HTERT RPE-1 (cell line): ENCODE results near the gene WDFY3.

Source experiments
- in situ Hi-C: fragments of 300-500 bp; cut with MboI; formaldehyde crosslinking; loops from 4 replicates; pipeline ENCODE4 v1.14.3; 2020; ENCODE audit warnings: low sequenced_read_pairs

The WDFY3 gene, protein sequence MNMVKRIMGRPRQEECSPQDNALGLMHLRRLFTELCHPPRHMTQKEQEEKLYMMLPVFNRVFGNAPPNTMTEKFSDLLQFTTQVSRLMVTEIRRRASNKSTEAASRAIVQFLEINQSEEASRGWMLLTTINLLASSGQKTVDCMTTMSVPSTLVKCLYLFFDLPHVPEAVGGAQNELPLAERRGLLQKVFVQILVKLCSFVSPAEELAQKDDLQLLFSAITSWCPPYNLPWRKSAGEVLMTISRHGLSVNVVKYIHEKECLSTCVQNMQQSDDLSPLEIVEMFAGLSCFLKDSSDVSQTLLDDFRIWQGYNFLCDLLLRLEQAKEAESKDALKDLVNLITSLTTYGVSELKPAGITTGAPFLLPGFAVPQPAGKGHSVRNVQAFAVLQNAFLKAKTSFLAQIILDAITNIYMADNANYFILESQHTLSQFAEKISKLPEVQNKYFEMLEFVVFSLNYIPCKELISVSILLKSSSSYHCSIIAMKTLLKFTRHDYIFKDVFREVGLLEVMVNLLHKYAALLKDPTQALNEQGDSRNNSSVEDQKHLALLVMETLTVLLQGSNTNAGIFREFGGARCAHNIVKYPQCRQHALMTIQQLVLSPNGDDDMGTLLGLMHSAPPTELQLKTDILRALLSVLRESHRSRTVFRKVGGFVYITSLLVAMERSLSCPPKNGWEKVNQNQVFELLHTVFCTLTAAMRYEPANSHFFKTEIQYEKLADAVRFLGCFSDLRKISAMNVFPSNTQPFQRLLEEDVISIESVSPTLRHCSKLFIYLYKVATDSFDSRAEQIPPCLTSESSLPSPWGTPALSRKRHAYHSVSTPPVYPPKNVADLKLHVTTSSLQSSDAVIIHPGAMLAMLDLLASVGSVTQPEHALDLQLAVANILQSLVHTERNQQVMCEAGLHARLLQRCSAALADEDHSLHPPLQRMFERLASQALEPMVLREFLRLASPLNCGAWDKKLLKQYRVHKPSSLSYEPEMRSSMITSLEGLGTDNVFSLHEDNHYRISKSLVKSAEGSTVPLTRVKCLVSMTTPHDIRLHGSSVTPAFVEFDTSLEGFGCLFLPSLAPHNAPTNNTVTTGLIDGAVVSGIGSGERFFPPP (N-terminal part only)

DNA sequence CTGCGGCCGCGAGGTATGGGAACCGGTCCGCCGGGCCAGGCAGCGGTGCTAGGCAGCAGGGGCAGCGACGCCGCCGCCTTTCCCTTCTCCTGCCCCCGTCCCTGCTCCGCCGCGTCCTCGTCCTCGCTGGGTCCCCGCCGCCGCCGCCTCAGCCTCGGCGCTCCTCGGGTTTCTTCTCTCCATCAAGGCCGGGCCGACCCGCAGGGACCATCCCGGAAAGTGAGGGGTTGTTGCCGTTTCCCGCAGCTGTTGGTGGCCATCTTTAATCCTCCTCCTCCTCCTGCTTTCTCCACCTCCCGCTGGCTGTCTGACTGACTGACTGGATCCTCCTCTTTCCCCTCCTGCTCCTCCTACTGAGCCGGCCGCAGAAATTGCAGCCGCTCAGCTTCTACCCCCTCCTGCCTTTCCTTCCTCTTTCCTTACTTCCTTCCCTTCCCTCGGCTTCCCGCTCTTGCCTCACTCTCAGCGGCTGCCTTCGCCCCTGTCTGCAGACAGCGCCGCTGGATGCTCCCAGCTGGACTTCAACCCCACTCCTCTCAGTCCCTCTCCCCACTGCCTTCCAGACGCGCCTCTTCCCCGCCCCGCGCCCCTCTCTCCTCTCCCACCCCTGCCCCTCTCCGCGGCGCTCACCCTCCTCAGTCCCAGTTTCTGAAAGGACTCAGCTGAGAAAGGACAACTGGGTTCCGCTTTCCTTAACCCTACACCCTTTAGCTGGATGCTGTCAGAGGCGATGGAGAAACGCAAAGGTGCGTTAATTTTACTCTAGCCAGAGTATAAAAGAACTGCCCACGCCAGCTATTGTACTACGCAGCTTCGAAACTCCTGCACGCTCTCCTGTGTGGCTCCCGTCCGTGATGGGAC, at the start of gene WDFY3:
WDFY3 (minus strand) TSS at position 309 of the 861 bp plus-strand sequence. CDS start 106,099 bp downstream, outside the sequence.
- in situ Hi-C loops: no loop called here

DNA sequence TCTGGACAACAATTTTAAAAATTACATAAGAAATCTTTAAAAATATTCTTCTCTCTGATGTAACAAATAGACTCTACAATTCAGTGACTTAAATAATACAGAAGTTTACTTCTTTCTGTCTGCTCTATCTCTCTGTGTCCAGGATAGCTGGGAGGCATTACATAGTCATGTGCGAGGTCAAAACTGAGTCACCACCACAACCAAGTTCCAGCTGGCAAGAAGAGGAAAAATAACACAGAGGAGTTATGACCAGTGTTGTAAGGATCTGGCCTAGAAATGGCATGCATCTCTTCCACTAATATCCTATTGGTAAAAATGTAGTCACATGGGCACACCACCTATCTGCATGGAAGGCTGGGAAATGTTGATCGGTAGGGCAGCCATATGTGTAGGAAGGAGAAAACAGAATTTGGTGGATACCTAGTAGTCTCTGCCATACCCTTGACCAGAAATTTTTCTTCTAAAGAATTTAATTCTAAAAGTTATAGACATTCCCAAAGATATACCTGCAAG, 39.4 kb upstream of the WDFY3 start:
- in situ Hi-C loops: no loop called here

DNA sequence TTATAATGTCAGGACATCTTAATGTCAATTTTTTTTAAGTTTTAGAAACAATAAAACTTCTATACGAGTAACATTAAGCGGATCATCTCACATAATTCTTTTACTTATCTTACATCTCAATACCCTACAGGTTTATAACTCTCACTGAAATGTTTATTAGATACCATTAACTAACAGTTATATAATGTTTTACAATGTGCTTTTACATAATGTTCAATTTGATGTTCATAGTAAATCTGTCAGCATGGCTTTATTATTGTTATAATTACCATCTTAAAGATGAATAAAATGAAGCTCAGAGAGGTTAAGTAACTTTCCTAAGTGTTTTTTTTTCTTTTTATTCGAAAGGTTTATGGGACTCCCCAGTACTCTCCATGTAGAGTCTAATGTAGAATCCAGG, 33.9 kb upstream of the WDFY3 start:
- in situ Hi-C loops: no loop called here

DNA sequence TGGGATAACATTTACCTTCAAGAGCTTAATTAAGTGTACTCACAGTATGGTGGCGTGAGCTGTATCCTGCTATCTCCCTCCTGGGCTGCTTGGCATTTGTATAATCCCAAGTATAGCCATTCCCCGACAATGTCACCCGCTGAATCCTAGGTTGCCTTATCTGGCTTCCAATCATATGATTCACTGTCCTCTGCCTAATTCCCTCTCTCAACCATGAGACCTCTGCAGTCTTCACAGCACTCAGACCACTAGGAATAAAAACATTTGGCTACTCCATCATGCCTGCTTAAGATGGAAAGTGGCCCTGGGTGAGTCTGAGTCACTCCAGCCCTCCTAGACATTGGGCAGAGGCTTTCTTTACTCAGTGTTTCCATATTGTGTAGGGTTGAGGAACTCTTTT, 28.9 kb upstream of the WDFY3 start:
- in situ Hi-C loops: no loop called here

DNA sequence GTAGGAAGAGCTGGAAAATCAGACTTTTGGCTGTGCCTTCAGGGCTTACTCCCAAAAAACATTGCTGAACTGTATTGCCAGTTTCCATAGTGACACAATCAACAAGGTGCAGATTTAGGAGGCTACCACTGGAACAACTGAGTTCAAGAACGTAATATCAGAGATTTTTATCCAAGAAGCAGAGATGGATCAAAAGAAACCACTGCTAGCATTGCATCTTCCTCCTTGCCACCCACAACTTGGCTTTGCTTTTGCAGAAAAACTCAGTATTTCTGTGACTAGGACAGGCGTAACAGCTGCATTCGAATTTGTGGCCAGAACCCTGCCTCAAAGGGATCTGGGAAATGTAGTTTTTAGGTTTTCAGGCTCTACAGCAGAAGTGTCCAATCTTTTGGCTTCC, 27.8 kb upstream of the WDFY3 start:
- in situ Hi-C loops: no loop called here

DNA sequence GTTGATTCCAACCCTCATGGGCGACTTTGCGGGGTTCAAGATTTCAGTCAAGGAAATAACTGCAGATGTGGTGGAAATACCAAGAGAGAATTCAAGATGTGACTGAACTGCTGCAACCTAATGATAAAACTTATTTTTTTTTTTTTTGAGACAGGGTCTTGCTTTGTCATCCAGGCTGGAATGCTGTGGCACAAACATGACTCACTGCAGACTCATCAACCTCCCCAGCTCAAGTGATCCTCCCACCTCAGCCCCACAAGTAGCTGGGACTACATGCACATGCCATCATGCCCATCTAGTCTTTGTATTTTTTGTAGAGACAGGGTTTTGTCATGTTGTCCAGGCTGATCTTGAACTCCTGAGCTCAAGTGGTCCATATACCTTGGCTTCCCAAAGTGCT, 19.5 kb upstream of the WDFY3 start:
- in situ Hi-C loops: no loop called here

DNA sequence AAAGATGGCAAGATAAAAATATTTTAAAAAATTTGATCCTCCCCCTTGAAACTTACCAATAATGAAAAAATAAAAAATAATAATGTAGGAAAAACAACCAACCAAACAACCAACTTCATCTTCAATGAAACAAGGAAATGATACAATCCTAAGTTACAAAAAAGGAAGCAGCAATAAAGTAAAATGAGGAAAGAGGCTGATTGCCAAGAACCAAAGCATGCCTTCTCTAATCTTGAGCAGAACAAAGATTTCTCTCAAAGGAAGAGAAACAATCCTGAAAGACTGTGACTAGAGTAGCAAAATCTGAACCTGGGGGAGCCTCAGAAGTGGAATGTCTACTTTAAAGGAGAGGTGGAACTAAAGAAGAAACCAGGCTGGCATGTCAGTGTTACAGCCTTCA, 10.9 kb upstream of the WDFY3 start:
- in situ Hi-C loops: no loop called here

DNA sequence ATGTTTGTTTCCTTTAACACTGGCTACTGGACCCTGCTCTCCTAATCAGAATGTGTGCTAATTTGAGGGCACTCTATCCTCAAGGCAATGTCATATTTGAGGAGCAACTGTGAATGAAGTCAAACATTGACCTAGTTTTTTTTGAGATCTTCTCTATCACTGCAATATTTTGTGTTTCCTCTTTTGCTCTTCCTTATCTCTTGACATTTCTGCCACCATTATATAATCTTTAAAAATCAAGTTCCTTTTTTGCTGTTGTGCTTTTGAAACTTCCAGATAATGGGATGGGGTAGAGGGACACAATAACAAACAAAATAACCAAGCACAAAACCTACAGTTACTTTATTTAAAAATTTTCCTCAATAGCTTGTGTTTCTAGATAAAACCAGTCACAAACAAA, 7.4 kb upstream of the WDFY3 start:
- in situ Hi-C loops: no loop called here

DNA sequence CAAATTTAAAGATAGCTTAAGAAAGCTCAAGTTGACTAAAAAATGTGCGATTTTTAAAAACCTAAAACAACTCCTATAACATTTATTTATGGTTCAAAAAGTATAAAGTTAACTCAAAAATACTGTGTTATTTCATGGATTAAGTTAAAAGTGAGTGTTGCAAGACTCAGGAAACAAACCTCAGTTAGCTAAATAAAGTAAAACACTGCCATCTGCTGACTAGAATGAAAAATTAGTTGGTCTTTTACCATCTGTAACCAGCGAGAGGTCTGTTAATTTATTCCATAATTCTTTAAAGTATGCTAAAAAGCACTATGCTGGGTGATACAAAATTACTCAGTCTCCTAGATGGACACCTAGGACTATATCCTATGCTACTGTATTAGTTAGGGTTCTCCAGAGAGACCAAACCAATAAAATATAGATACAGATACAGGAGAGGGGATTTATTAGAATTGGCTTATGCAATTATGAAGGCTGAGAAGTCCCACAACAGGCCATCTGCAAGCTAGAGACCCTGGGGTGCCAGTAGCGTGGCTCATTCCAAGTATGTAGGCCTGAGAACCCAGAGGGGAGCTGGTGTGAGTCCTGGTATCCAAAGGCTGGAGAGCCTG, 4.9 kb upstream of the WDFY3 start:
- in situ Hi-C loops: no loop called here

DNA sequence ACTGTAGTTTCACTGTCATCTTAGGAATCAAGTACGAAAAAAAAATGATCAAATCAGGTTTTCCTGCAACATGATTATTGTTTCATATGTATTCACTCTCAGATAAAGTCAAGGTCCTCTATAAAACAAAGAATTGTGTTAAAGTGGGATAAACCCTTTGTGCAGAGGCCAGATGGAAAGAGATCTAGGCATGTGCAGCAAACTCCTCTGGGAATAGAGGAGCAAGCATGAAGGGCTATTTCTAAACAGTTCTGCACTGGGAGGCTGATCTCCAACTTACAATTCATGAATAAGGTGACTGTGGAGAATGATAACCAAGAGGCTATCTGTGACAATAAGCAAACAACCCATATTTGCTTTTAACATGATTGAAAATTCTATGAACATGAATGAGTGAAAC, 2.4 kb upstream of the WDFY3 start:
- in situ Hi-C loops: no loop called here

DNA sequence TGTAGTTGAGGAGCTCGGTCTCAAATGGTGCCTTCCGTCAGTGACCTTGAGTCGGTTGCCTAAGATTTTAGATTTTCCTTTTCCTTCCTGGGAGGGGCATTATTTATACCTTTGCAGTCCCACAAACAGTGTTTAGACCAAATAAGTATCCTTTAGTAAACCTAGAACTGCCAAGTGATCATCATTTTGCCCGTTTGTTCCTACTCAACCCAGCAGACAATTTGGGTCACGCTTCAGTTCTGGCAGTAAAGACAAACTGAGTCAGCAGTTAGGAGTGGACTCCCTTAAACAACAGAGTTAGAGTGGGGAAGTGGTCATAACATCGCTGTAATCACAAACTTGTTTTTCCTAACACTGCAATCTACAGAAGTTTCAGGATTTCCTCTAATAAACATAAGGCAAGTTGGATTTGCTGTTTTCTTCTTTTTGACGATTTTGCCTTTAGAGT, 777 bp upstream of the WDFY3 start:
- in situ Hi-C loops: no loop called here

DNA sequence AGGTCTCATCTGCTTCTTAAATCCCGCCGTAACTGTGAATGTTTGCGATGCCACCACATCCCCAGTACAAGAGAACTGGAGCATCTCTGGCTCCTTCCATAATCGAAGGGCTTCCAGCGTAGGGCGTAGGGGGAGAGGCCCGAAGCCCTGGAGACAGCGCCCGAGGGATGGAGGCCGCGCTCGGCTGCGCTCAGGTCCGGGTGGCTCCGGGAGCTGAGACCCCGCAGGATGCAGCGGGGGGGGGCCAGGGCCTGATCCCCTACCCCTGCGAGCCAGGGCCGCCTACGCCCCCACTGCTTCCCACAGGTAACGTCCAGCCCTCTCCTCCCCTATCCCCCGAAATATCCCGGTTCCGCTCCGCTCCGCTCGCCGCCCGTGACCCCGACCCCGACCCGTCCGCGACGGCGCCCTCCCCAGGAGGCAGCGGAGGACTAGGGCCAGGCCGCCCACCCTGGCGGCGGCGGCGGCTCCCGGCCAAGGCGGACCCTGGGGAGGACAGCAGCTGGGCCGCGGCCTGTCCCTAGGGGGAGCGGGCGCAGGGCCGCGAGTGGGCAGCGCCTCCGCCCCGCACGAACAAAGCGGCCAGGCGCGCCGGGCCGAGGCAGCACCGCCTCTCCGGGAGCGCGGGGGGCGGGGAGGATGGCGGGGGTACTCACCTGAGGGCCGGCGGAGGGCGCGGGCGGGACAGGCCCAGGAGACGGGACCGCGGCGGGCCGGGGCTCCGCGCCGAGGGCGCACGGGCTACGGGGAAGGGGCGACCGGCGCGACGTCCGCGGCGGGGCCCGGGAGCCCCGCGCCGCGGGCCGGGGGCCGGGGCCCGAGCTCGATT, 723 bp downstream of the WDFY3 start:
- in situ Hi-C loops: no loop called here

DNA sequence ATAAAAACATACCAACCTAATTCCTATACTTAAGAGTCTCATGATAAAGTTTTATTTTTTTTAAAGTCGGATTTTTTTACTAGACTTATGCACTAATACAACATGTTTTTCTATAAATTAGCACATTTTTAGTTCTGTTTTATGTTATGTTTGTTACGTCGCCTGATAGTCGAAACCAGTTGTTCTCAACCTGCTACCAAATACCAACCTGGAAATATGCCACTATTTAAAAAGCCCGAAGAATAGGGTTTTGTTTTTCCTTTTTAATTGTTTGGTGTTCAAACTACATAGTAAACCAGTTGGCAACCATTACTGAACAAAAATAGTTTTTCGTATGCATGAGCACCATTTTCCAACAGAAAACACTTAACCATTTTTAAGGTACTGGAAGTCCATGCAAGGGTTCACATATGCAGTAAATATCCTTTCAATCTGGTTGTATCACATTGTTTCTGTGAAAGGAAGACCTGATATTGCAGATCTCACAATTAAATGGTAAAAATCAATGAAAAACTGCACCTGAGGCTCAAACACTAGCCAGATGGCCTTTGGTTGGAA, 1.4 kb downstream of the WDFY3 start:
- in situ Hi-C loops: no loop called here

DNA sequence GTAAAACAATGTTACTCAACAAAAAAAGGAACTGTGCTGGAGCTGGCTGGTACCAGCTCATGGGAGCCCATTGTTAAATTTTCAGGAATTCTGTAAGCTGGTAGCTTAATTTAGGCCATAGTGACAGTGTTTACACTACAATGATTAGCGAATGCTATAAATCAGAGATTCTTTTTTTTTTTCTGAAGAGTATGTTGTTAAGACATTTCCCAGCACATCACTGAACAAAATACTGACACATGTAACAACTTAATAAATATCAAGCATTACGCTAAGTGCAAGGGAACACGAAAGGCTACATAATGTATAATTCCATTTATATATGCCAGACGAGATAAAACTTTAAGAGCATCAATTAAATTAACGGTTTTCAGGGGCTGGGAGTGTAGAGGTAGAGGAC, 4.4 kb downstream of the WDFY3 start:
- in situ Hi-C loops: no loop called here

DNA sequence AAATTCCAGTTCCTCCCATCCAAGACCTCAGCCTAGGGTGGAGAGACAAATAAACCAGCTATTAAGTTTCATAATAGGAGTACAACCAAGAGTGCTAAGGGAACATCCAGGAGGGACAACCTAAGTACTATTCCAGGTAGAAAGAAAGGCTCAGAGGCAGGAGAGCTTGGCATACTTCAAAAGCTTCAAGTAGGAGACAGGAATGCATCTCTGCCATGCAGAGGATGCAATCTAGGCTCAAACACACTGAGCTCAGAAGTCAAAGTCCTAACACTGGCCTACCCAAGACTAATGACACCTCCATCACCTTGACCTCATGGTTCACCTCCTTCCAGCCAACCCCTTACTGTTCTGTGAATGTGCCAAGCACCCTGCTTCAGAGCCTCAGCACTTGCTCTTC, 8.1 kb downstream of the WDFY3 start:
- in situ Hi-C loops: no loop called here

DNA sequence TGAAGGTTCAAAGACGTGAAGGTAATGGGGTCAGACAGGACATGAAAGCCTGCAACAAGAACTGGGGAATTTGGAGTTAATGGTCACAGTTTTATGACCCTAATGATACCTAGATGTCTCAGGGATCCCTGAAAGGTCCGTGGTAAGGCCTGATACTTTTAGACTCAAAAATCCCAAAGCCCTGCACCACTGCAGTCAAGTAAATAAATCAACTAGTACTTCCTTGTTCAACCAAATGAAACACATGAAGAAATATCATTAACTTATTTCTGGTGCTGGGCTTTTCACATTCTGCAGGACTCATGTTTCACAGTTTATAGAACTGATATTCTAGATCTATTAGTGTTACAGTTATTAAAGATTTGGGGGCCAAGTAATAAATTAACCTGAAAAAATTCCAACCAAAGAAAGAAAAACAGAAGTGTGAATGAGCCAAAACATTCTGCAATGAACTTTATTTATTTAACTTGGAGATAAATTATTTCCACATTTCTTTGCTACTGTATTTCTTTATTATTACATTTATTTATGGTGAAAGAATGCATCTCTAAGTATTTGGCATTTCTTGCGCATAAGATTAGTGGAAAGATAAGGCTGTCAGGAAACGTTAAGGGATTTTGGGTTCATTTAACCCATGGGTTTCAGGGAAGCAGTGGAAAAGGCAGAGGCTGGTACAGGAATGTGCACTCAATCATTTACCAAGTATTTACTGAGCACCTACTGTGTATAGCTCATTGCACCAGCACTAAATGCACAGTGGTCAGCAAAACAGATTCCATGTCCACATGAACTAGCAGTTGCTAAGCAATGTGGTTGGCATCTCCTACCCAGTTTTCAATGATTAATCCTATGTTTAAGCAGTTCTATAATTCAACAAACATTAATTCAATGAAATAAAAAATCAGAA, 8.7 kb downstream of the WDFY3 start:
- in situ Hi-C loops: no loop called here

DNA sequence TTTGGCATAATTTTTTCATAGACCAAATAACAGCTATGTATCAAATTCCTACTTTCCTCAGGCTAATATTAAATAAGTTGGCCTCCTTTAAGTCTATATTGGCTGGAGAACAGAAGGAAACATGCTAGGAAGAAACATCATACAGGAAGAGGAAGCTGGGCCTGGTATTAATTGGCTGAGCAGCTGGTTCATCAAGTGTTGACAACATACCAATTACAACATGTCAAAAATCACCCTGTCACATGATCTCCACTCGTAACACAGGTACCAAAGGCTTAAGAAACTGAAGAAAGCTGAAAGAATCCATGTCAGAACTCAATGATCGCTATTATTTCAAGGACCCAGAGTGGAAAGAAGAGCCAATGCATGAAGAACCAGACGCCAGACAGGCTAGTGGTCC, 10.5 kb downstream of the WDFY3 start:
- in situ Hi-C loops: no loop called here
